Kidney tubule cell (primary cell): Measurements from ENCODE around the gene CEBPA.
"Not testable (repeated sequence)": the region's sequence is repeated elsewhere in the genome, so short reads cannot be mapped to it uniquely, and the experiment has no call there.

ENCODE experiments used
- DNase-seq: peaks from one replicate; pipeline ENCODE4 v3.0.0-alpha.2; 2018; ENCODE audit warnings: low spot score

Gene CEBPA

GRCh38 chr19:33324628-33325027, 22.3 kb upstream of the CEBPA start:
- DNase-seq = no peak

GRCh38 chr19:33323093-33323820, 20.9 kb upstream of the CEBPA start:
- no peak for DNase-seq

- no peak for DNase-seq
Measured at GRCh38 chr19:33320636-33321035, 18.3 kb upstream of the CEBPA start.

GRCh38 chr19:33317991-33318390, 15.7 kb upstream of the CEBPA start:
- not testable (repeated sequence) for DNase-seq

- no peak for DNase-seq
Measured at GRCh38 chr19:33317517-33317916, 15.2 kb upstream of the CEBPA start.

- no peak for DNase-seq
Measured at GRCh38 chr19:33316541-33317264, 14.4 kb upstream of the CEBPA start.

- not testable (repeated sequence) for DNase-seq
Measured at GRCh38 chr19:33312808-33313207, 10.5 kb upstream of the CEBPA start.

- no peak for DNase-seq
Measured at GRCh38 chr19:33312065-33312464, 9.7 kb upstream of the CEBPA start.

GRCh38 chr19:33311326-33311682, 9.0 kb upstream of the CEBPA start:
- no peak for DNase-seq

GRCh38 chr19:33310606-33311325, 8.4 kb upstream of the CEBPA start:
- DNase-seq = no peak

- DNase-seq = no peak
Measured at GRCh38 chr19:33309826-33310225, 7.5 kb upstream of the CEBPA start.

- no peak for DNase-seq
Measured at GRCh38 chr19:33306853-33307792, 4.8 kb upstream of the CEBPA start.

- DNase-seq = no peak
Measured at GRCh38 chr19:33306191-33306590, 3.9 kb upstream of the CEBPA start.

- no peak for DNase-seq
Measured at GRCh38 chr19:33304760-33305647, 2.7 kb upstream of the CEBPA start.

- DNase-seq = no peak
Measured at GRCh38 chr19:33304371-33304759, 2.0 kb upstream of the CEBPA start.

GRCh38 chr19:33303791-33304345, 1.5 kb upstream of the CEBPA start:
- no peak for DNase-seq

- DNase-seq = peak; percentile 56
Measured at GRCh38 chr19:33302974-33303790, 848 bp upstream of the CEBPA start.

- no peak for DNase-seq
Measured at GRCh38 chr19:33301900-33302174, 497 bp downstream of the CEBPA start.

GRCh38 chr19:33301144-33301899, 1.0 kb downstream of the CEBPA start:
- DNase-seq = no peak

- DNase-seq = no peak
Measured at GRCh38 chr19:33300894-33301143, 1.5 kb downstream of the CEBPA start.
